Measurements from ENCODE around the gene OVOL2. TPM values are rescaled to one million over a fixed set of nuclear protein-coding genes. Genes with fewer than 3 reads are reported as not detected.

Gene OVOL2
- total RNA-seq (under 1 TPM in 1 of 2 donors, not detected in 1; 0.17 TPM), polyA plus RNA-seq (under 1 TPM in 1 of 2 donors, not detected in 1; 0.13 TPM)

- TF ChIP-seq REST (IDR thresholded peaks at IDR 0.05): no peak
- TF ChIP-seq ZBTB33 (IDR thresholded peaks at IDR 0.05): no peak
- TF ChIP-seq TAF1 (conservative IDR thresholded peaks at IDR 0.05): no peak
- no peak for TF ChIP-seq JUND (IDR thresholded peaks at IDR 0.05)
- TF ChIP-seq FOXA1 (IDR thresholded peaks at IDR 0.05): no peak
- no peak for TF ChIP-seq HNF4A (conservative IDR thresholded peaks at IDR 0.05)
- no peak for TF ChIP-seq NR2F2 (IDR thresholded peaks at IDR 0.05)
- no peak for TF ChIP-seq YY1 (IDR thresholded peaks at IDR 0.05)
- no peak for TF ChIP-seq EGR1 (IDR thresholded peaks at IDR 0.05; ENCODE audit: low read depth in 2 of 2)
- TF ChIP-seq SP1 (IDR thresholded peaks at IDR 0.05): no peak
- Histone ChIP-seq H3K27ac (ENCODE audit: low read depth in 1 of 2, low read length in 2 of 2) (no peak within 1 kb of the TSS), H3K9me3 (ENCODE audit: control insufficient read depth in 4 of 4, low read length in 3 of 4) (no peaks in the 10 kb centered on the region), H3K4me3 (ENCODE audit: low read depth in 1 of 3, low read length in 3 of 3) (peak within 1 kb of the TSS in 2 of 3 donors; percentile 63 to 64), H3K4me1 (ENCODE audit: control insufficient read depth in 4 of 4, insufficient read depth in 4 of 4, low read length in 3 of 4) (peaks cover 14 to 23% (median 18%) of the 10 kb centered on the region in 4 donors), H3K9ac (ENCODE audit: low read depth in 1 of 2, low read length in 2 of 2) (no peak within 1 kb of the TSS), H3K27me3 (ENCODE audit: control insufficient read depth in 4 of 4, insufficient read depth in 4 of 4, low read length in 3 of 4) (peaks cover 5 to 20% (median 11%) of the 10 kb centered on the region in 4 donors), H3K36me3 (ENCODE audit: control insufficient read depth in 4 of 4, insufficient read depth in 3 of 4, low read depth in 1 of 4, low read length in 3 of 4) (no peaks in the 10 kb centered on the region)
- 3% methylated on average over 73 of the region's 73 CpGs for WGBS
- DNase-seq (ENCODE audit: low spot score): no peak
Measured at GRCh38 chr20:18057101-18057993, at the start of gene OVOL2. Gene OVOL2 (minus strand): TSS chr20:18057916. CDS start chr20:18057634, 282 bp downstream.

GRCh38 chr20:18103497-18103896 is 45.8 kb upstream of the OVOL2 start:
- Histone ChIP-seq H3K9me3 (ENCODE audit: control insufficient read depth in 4 of 4, low read length in 3 of 4) (no peaks in the 10 kb centered on the region), H3K27ac (ENCODE audit: low read depth in 1 of 2, low read length in 2 of 2) (no peak overlapping the region), H3K9ac (ENCODE audit: low read depth in 1 of 2, low read length in 2 of 2) (no peak overlapping the region), H3K4me1 (ENCODE audit: control insufficient read depth in 4 of 4, insufficient read depth in 4 of 4, low read length in 3 of 4) (no peaks in the 10 kb centered on the region), H3K4me3 (ENCODE audit: low read depth in 1 of 3, low read length in 3 of 3) (no peak overlapping the region), H3K36me3 (ENCODE audit: control insufficient read depth in 4 of 4, insufficient read depth in 3 of 4, low read depth in 1 of 4, low read length in 3 of 4) (no peaks in the 10 kb centered on the region), H3K27me3 (ENCODE audit: control insufficient read depth in 4 of 4, insufficient read depth in 4 of 4, low read length in 3 of 4) (peaks cover 0 to 2% (median 0%) of the 10 kb centered on the region in 4 donors)
- WGBS: 23% methylated on average over 1 of the region's 1 CpG
- TF ChIP-seq HNF4G (IDR thresholded peaks at IDR 0.05): no peak
- no peak for TF ChIP-seq ATF3 (IDR thresholded peaks at IDR 0.05)
- TF ChIP-seq SP1 (IDR thresholded peaks at IDR 0.05): no peak
- no peak for TF ChIP-seq YY1 (IDR thresholded peaks at IDR 0.05)
- TF ChIP-seq GABPA (IDR thresholded peaks at IDR 0.05 in 1 of 2, conservative IDR thresholded peaks at IDR 0.05 in 1 of 2): no peak
- DNase-seq (ENCODE audit: low spot score): no peak
